ENCODE measurements around the gene FERMT2.

DNA sequence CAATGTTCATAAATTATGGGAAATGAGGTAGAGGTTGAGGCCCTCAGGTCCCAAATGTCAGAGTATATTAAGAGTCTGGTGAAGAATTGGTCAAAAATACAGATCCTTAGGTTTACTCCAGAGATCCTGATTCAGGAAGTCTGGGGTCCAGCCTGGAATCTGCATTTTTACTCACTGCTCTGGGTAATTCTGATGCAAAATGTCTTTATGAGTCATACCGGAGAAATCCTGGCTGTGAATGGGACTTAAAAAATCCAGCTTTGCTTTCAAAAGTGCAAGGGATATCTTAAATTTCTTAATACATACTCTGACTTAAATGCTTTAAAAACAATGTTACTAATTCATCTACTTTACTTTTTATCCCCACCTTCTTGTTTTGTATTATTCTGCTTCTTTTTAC is 74.5 kb downstream of the FERMT2 start:
- TF ChIP-seq, protein P1, sequence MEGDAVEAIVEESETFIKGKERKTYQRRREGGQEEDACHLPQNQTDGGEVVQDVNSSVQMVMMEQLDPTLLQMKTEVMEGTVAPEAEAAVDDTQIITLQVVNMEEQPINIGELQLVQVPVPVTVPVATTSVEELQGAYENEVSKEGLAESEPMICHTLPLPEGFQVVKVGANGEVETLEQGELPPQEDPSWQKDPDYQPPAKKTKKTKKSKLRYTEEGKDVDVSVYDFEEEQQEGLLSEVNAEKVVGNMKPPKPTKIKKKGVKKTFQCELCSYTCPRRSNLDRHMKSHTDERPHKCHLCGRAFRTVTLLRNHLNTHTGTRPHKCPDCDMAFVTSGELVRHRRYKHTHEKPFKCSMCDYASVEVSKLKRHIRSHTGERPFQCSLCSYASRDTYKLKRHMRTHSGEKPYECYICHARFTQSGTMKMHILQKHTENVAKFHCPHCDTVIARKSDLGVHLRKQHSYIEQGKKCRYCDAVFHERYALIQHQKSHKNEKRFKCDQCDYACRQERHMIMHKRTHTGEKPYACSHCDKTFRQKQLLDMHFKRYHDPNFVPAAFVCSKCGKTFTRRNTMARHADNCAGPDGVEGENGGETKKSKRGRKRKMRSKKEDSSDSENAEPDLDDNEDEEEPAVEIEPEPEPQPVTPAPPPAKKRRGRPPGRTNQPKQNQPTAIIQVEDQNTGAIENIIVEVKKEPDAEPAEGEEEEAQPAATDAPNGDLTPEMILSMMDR (IDR thresholded peaks at IDR 0.05), result no peak
- no peak for TF ChIP-seq EZH2 (IDR thresholded peaks at IDR 0.05)

All from neural progenitor cell (in vitro differentiated cells).